NCI-H524 (cell line): ENCODE results near the gene COMTD1.
"Not testable (repeated sequence)": the region's sequence is repeated elsewhere in the genome, so short reads cannot be mapped to it uniquely, and the experiment has no call there.

Source experiments
- DNase-seq, 2 experiments: peaks; one replicate each; lab custom pipeline; 2025; lab: John Stamatoyannopoulos, UW

Gene COMTD1

DNA sequence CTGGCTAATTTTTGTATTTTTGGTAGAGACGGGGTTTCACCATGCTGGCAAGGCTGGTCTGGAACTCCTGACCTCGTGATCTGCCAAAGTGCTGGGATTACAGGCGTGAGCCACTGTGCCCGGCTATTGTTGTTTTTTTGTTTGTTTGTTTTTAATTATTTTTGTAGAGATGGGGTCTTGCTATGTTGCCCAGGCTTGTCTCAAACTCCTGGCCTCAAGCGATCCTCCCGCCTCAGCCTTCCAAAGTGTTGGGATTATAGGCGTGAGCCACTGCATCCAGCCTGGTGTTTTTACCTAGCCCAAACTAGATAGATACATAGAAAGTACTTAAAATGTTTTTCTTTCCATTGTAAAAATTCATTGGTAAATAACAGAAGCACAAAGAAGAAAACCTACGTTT is 14.3 kb downstream of the COMTD1 start:
- DNase-seq, result not testable (repeated sequence)

DNA sequence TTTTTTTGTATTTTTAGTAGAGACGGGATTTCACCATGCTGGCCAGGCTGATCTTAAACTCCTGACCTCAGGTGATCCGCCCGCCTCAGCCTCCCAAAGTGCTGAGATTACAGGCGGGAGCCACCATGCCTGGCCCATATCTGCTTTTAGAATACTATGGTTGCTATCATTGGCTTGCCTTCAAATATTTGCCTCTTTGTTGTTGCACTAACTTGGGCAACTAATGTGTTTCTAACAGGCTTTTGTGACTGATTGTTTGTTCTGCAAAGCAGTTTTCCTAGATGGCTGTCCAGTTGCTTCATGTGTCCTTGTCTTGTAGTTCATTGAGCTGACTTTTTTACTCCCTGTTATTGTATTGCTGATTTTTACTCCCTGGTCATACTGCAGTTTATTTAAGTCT is 15.5 kb downstream of the COMTD1 start:
- no peak for DNase-seq

DNA sequence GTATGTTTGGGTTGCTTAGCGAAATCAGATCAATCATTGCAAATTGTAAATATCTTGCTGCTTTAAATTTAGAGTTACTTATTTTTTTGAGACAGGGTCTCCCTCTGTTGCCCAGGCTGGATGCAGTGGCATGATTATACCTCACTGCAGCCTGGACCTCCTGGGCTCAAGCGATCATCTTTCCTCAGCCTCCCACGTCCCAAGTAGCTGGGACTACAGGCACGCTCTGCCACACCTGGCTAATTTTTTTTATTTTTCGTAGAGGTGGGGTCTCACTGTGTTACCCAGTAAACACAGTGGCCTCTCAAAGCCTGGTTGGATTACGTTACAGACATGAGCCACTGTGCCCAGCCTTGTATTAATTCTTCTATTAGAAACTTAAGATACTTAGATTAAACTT is 23.4 kb downstream of the COMTD1 start:
- DNase-seq, result no peak

- no peak for DNase-seq
These were observed 24.6 kb downstream of the COMTD1 start for GRCh38 chr10:75211007-75211691.

DNA sequence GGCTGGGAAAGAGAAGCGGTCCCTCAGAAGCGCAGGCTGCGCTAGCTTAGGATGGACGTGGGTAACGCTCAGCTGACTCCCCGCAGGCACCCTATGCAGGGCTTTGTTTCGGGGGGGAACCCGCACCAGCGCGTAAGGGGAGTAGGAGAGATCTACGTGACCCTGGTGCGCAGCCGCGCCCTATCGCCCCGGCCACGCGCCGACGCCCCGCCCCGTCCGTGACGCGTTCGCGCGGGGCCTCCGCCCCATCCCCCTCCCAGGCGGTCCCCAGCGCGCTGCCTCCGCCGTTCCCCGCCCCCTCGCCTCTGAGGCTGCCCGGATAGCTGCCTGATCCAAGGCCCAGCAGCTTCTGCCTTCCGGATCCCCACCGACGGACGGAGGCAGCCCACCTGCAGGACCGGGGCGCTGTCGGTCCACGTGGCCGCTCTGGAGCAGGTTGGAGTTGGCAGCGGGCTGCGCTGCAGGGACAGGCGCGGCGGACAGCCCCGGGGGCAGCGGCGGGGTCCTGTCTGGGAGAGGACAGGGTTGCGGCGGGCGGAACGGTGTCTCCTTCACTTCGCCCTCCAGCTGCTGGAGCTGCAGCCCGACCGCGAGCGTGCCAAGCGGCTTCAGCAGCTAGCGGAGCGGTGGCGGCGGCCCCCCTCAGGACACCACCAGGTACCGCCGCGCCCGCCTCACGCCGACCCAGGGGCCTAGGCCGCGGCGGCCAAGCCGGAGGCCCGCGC is 25.3 kb downstream of the COMTD1 start, which contains the start of gene VDAC2:
TSS of gene VDAC2 (plus strand) at position 515 of the 725 bp plus-strand sequence. CDS start 363 bp downstream, outside the sequence.
- DNase-seq, result peak; percentile 47 to 69

- peak in 1 of 2 experiments; percentile 34 for DNase-seq
These were observed 25.9 kb downstream of the COMTD1 start for GRCh38 chr10:75209921-75210281.

GRCh38 chr10:75209086-75209920 is 26.5 kb downstream of the COMTD1 start:
- no peak for DNase-seq

- DNase-seq, result no peak
These were observed 27.6 kb downstream of the COMTD1 start for GRCh38 chr10:75208181-75208580.

DNA sequence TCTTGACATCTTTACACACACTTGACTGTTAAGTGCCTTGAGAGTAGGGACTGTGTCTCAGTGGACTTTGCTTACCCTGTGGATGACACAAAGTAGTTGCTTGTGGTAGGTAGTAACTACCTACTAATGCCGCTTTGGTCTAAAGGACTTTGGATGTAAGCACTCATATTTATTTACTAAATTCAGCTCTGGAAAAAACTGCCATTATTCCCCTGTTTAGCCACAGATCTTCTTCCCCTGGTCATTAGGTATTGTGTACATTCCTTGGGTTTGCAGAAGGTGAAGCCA is 28.0 kb downstream of the COMTD1 start:
- no peak for DNase-seq

- no peak for DNase-seq
These were observed 28.5 kb downstream of the COMTD1 start for GRCh38 chr10:75207079-75207856.

DNA sequence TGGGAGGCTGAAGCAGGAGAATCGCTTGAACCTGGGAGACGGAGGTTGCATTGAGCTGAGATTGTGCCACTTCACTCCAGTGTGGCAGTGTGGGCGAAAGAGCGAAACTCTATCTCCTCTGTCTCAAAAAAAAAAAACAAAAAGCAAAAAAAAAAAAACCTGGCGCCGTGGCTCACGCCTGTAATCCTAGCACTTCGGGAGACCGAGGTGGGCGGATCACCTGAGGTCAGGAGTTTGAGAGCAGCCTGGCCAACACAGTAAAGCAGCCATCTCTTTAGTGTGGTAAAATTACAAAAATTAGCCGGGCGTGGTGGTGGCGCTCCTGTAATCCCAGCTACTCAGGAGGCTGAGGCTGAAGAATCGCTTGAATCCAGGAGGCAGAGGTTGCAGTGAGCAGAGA is 29.1 kb downstream of the COMTD1 start:
- DNase-seq, result not testable (repeated sequence)

GRCh38 chr10:75205908-75206307 is 29.8 kb downstream of the COMTD1 start:
- DNase-seq, result no peak

- no peak for DNase-seq
These were observed 32.0 kb downstream of the COMTD1 start for GRCh38 chr10:75203724-75204123.

- not testable (repeated sequence) for DNase-seq
These were observed 32.6 kb downstream of the COMTD1 start for GRCh38 chr10:75203046-75203620.

GRCh38 chr10:75202321-75203045 is 33.3 kb downstream of the COMTD1 start:
- no peak for DNase-seq

DNA sequence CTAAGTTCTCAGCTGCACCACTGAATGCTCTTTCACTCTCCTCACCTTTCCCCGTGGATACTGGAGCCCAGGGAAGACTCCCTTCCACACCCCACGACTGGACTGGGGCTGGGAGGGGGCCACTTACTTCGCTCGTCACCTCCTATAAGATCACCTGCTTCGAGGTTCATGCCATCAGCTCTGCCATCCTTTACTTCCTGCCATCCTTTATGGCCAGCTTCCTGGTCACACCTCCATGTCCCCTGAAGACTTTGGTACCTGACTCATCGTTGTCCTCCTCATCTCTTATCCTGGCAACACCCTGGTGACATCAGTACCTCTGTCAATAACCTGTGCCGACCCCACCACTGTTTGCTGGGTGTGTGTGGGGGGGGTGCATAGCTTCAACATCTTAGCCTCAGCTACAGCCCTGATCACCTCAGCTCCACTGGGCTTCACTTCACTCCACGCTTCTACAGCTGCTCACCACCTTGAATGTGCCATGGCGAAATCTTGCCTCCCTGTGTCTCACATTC is 33.9 kb downstream of the COMTD1 start:
- DNase-seq, result no peak

DNA sequence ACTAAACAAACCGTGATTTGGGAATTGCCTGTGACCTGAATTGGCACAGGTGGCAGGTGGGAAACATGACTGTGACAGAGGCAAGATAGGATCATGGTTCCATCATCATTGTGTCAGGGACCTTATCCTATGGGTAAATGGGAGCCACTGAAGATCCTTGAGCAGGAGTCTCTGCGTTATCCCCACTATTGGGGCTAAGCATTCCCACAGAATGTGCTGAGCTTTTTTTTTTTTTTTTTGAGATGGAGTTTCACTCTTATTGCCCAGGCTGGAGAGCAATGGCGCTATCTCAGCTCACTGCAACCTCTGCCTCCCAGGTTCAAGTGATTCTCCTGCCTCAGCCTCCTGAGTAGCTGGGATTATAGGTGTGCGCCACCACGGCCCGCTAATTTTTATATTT is 35.8 kb downstream of the COMTD1 start:
- not testable (repeated sequence) for DNase-seq

DNA sequence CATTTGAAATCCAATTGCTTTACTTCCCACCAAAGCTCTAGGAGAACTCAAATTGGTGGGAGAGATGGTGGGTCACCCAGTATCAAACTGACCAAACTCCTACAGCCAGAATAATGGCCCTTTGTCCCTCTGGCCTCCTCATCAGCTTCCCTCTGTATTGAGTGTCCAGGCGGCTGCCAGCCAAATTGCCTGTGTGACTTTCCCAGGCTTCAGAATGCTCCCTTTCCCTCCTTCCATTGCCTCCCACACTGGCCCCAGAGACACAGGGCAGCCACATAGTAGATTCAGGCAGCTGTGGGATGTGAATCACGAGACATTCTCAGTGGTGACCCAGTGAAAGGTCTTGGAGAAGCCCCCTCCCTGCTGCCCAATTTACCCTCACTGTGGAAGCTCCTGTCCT is 37.9 kb downstream of the COMTD1 start:
- no peak for DNase-seq

GRCh38 chr10:75197066-75197465 is 38.7 kb downstream of the COMTD1 start:
- DNase-seq, result no peak

DNA sequence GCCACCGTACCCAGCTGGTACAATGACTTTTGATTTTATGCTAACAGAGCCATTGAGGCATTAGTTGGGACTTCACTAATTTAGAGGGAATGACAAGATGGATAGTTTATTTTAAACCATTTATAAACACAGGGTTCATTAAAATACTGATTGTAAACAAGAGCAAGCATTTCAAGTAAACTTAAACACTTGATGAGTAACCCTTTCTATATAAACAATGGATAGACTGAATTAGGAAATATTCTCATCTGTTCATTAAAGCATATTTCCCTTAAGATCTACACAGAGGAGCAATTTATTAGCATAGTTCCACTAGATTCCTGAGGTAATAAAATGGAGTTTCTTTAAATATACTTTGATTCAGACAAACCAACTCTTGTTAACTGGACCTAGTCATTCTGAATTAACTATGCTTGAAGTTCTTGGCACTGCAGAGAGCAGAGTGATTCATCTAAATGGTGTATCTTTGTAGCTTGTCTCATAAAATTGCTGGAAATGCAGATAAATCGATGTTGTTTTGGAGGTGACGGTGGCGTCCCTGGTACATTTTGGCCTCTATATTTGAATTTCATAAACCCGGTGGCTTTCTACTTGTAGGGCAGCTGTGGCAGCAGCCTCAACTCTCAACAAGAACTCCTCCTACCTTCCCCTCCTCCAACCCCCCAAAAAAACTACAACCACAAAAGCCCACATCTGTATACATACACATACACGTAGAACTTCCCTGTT is 40.6 kb downstream of the COMTD1 start:
- no peak for DNase-seq
